ENCODE measurements around the gene GNAI3.

DNA sequence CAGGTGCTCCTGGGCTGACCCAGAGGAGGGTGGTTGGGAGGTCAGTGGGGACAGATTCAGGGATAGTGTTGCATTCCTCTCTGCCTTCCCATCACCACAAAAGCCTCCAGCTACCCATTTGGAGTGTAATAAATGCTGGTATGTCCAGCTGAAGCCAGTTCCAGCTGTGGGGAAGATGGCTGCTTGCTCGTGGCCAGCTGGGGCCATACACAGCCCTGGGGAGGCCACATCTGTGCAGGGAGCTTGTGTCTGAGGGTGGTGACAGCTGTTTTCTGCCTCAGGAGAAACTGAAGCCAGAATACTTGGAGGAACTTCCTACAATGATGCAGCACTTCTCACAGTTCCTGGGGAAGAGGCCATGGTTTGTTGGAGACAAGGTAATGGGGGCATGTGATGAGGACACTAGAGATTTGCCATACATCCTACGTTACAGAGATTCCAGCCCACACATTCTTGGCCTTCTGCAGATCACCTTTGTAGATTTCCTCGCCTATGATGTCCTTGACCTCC, 110.2 kb downstream of the GNAI3 start:
- TF ChIP-seq, protein P1, sequence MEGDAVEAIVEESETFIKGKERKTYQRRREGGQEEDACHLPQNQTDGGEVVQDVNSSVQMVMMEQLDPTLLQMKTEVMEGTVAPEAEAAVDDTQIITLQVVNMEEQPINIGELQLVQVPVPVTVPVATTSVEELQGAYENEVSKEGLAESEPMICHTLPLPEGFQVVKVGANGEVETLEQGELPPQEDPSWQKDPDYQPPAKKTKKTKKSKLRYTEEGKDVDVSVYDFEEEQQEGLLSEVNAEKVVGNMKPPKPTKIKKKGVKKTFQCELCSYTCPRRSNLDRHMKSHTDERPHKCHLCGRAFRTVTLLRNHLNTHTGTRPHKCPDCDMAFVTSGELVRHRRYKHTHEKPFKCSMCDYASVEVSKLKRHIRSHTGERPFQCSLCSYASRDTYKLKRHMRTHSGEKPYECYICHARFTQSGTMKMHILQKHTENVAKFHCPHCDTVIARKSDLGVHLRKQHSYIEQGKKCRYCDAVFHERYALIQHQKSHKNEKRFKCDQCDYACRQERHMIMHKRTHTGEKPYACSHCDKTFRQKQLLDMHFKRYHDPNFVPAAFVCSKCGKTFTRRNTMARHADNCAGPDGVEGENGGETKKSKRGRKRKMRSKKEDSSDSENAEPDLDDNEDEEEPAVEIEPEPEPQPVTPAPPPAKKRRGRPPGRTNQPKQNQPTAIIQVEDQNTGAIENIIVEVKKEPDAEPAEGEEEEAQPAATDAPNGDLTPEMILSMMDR (IDR thresholded peaks at IDR 0.05): no peak
- TF ChIP-seq POLR2A (IDR thresholded peaks at IDR 0.05): no peak

All from body of pancreas (tissue), 4 donors.